Muscle of back (tissue), 11 donors: ENCODE data around the gene TMEM219. TPM values are rescaled to one million over a fixed set of nuclear protein-coding genes. Genes with fewer than 3 reads are reported as not detected.
"Not testable (repeated sequence)": the region's sequence is repeated elsewhere in the genome, so short reads cannot be mapped to it uniquely, and the experiment has no call there.

Experiments
- DNase-seq, 3 donors: peaks; one replicate each; pipeline versions ENCODE4 v3.0.0 to v3.0.0-alpha.2; 2013
- polyA plus RNA-seq, 10 donors: library from polyadenylated mRNA; unstranded; fragments of 120-200 nt; gene quantifications; one replicate each; pipeline ENCODE4 v1.2.1, GENCODE V29; 2013; ENCODE audit not compliant: insufficient read length in 10 of 10

TMEM219 gene
- polyA plus RNA-seq, 10 donors = 54.7 to 68.3 (median 61.6) TPM

DNA sequence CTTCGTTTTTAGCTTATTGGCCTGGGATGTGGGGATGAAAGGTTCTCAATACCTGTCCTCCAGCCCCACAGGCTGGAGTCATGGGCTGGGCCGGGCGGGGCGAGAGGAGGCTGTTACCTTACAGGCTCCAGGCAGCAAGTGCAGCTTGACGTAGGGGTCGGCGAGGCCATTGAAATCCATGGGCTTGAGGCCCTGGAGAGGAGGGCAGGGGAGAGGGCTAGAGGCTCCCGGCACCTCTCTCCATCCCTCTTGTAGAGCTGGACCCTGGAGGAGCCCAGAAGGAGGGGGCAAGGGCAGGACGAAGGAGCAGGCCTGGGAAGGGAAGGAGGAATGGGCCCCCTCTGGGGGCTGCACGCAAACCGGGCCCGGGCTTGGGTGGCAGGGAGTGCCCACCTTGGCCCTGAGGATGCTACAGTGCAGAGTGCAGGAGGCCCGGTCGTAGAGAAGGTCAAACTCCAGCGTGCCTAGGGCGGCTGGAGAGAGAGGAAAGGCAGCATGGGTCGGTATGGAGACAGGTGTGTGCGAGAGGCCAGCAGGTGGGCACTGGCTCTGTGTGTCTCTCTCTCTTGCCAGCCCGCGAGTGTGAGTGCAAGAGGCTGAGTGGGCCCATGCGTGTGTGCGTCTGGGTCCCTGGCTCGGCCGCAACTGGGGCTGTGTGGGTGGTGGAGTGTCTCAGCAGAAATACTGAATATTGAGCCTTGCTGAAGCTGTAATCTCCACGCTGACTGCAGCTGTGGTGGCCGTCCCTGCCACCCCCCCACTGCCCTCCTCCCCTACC lies 47.4 kb downstream of the TMEM219 start:
- DNase-seq = no peak

- DNase-seq = no peak
Measured at GRCh38 chr16:30009990-30010843, 48.3 kb downstream of the TMEM219 start.

GRCh38 chr16:30010844-30011713 lies 49.2 kb downstream of the TMEM219 start, which contains the start of gene DOC2A:
Gene DOC2A, minus strand, starts transcription at chr16:30011027. Its CDS starts 805 bp downstream, at chr16:30010222.
- DNase-seq = peak in 2 of 3 donors; percentile 16 to 52

DNA sequence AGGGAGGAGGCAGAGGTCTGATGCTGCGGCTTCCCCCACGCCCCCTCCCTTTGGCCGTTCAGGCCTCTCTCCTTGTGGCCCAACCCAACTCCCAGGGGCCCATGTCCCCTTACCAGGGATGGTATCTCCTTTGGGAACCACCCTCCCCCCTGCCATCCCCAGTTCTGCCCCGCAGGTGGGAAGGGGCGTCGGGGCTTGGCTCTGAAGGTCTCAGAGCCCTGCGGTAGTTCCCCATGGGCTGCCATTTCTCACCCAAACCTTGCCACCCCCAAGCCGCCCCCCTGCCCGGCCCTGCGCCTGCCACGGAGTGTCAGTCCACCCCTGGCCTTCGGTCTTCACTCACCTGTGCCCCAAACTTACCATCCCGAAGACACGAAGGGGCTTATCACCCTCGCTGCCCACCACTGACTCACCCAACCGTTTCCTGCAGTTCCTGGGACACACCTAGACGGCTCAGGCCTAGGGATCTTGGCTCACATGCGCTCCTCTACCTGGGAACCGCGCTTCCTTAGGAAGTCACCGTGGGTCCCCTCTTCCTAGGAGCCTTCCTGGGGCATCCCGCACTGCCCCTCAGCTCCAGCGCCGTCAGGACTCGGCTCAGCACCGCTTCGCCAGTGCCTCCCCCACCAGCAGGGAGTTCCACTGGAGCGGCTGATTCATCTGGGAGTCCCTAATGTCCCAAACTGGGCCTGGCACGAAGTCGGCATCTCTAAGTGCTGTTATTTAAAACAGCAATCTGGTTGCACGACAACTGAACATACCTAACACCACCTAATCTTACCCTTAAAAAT lies 50.0 kb downstream of the TMEM219 start:
- DNase-seq = no peak

DNA sequence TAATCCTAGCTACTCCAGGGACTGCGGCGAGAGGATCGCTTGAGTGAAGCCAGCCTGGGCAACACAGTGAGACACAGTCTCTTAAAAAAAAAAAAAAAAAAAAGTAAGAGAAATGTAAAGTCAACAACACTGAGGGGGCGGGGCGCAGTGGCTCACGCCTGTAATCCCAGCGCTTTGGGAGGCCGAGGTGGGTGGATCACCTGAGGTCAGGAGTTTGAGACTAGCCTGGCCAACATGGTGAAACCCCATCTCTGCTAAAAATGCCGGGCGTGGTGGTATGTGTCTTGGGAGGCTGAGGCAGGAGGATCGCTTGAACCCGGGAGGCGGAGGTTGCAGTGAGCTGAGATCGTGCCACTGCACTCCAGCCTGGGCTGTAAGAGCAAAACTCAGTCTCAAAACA lies 50.7 kb downstream of the TMEM219 start:
- DNase-seq = not testable (repeated sequence)

- DNase-seq = not testable (repeated sequence)
Measured at GRCh38 chr16:30015450-30015849, 53.6 kb downstream of the TMEM219 start.

DNA sequence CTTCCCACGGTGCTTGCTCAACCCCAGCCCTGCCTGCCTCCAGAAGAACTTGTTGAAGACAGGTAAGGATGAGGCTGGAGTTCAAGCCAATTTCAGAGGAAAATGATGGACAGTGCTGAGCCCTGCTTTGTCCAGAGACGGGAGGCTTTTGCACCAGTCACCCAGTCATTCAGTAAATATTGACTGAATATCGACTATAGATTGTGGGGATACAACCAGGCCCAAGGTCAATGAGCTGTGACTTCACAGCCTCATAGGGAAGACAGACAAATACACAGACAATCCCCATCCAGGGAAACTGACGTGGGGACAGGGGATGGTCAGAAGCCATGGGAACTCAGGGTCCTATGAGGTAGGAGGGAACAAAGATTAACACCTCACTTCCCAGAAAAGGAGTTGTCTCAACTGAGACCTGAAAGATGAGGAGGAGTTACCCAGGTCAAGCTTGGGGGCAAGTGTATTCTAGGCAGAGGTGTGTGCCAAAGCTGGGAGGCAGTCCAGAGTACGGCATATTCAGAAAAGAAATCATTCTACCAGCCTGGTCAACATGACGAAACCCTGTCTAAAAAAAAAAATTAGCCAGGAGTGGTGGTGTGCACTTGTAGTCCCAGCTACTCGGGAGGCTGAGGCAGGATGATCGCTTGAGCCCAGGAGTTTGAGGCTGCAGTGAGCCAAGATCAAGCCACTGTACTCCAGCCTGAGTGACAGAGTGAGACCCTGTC lies 54.8 kb downstream of the TMEM219 start:
- no peak for DNase-seq

DNA sequence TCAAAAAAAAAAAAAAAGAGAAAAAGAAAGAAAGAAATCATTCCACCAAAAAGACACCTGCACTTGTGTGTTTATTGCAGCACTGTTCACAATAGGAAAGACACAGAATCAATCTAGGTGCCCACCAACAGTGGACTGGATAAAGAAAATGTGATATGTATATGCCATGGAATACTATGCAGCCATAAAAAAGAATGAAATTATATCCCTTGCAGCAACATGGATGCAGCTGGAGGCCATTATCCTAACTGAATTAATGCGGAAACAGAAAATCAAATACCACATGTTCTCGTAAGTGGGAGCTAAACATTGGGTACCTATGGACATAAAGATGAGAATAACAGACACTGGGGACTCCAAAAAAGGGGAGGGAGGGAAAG lies 55.4 kb downstream of the TMEM219 start:
- no peak for DNase-seq

DNA sequence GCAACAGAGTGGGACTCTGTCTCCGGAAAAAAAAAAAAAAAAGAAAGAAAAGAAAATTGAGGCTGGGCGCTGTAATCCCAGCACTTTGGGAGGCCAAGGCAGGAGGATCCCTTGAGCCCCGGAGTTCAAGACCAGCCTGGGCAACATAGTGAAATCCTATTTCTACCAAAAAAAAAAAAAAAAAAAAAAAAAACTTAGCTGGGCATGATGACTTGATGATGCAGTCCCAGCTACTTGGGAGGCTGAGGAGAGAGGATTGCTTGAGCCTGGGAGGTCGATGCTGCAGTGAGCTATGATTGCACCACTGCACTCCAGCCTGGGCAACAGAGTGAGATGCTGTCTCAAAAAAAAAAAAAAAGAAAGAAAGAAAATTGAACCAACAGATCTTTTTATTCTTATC lies 56.1 kb downstream of the TMEM219 start:
- not testable (repeated sequence) for DNase-seq

GRCh38 chr16:30018731-30019158 lies 56.9 kb downstream of the TMEM219 start:
- no peak for DNase-seq

Other genes starting within 250 kb of the TMEM219 start
- gene C16orf54, start 216.1 kb upstream of the TMEM219 start, polyA plus RNA-seq = 1 to 10 TPM in 1 of 10 donors, under 1 TPM in 9; 0.10 to 3.2 (median 0.26) TPM
- gene ZG16, start 183.8 kb upstream of the TMEM219 start, polyA plus RNA-seq = under 1 TPM in 1 of 10 donors, not detected in 9; 0.07 TPM
- 10 to 100 TPM; 25.2 to 51.3 (median 29.4) TPM for gene KIF22, start 171.3 kb upstream of the TMEM219 start, polyA plus RNA-seq
- 100 to 1,000 TPM; 191 to 282 (median 243) TPM for gene MAZ, start 155.6 kb upstream of the TMEM219 start, polyA plus RNA-seq
- 10 to 100 TPM in 9 of 10 donors, 1 to 10 TPM in 1; 8.4 to 28.3 (median 12.6) TPM for gene PRRT2, start 149.9 kb upstream of the TMEM219 start, polyA plus RNA-seq
- 10 to 100 TPM; 21.5 to 37.3 (median 28.2) TPM for gene PAGR1, start 145.9 kb upstream of the TMEM219 start, polyA plus RNA-seq
- 10 to 100 TPM; 15.8 to 31.4 (median 18.7) TPM for gene MVP, start 141.6 kb upstream of the TMEM219 start, polyA plus RNA-seq
- 10 to 100 TPM; 31.4 to 50.1 (median 38.6) TPM for gene CDIPT, start 98.9 kb upstream of the TMEM219 start, polyA plus RNA-seq
- gene SEZ6L2, start 62.5 kb upstream of the TMEM219 start, polyA plus RNA-seq = 1 to 10 TPM in 9 of 10 donors, under 1 TPM in 1; 0.87 to 4.2 (median 1.8) TPM
- under 1 TPM; 0.19 to 0.79 (median 0.46) TPM for gene ASPHD1, start 61.6 kb upstream of the TMEM219 start, polyA plus RNA-seq
- gene KCTD13, start 35.9 kb upstream of the TMEM219 start, polyA plus RNA-seq = 10 to 100 TPM in 5 of 10 donors, 1 to 10 TPM in 5; 7.8 to 14.5 (median 9.9) TPM
- 10 to 100 TPM; 25.1 to 39.2 (median 32.9) TPM for gene TAOK2, start 11.8 kb downstream of the TMEM219 start, polyA plus RNA-seq
- gene HIRIP3, start 33.5 kb downstream of the TMEM219 start, polyA plus RNA-seq = 10 to 100 TPM in 9 of 10 donors, 1 to 10 TPM in 1; 9.5 to 19.3 (median 12.7) TPM
- 10 to 100 TPM; 26.6 to 41.4 (median 30.4) TPM for gene INO80E, start 34.2 kb downstream of the TMEM219 start, polyA plus RNA-seq
- gene DOC2A, start 48.9 kb downstream of the TMEM219 start, polyA plus RNA-seq = 1 to 10 TPM in 4 of 10 donors, under 1 TPM in 6; 0.48 to 1.8 (median 0.92) TPM
- gene C16orf92, start 61.1 kb downstream of the TMEM219 start, polyA plus RNA-seq = not detected
- gene TLCD3B, start 69.2 kb downstream of the TMEM219 start, polyA plus RNA-seq = 1 to 10 TPM in 3 of 10 donors, under 1 TPM in 7; 0.44 to 1.9 (median 0.95) TPM
- 1,000 to 10,000 TPM; 1,170 to 2,766 (median 2,118) TPM for gene ALDOA, start 103.7 kb downstream of the TMEM219 start, polyA plus RNA-seq
- gene PPP4C, start 113.9 kb downstream of the TMEM219 start, polyA plus RNA-seq = 10 to 100 TPM; 44.3 to 78.8 (median 57.1) TPM
- gene TBX6, start 129.8 kb downstream of the TMEM219 start, polyA plus RNA-seq = under 1 TPM; 0.32 to 0.82 (median 0.56) TPM
- 10 to 100 TPM; 22.6 to 34.3 (median 27.0) TPM for gene YPEL3, start 134.1 kb downstream of the TMEM219 start, polyA plus RNA-seq
- gene GDPD3, start 151.5 kb downstream of the TMEM219 start, polyA plus RNA-seq = 1 to 10 TPM; 3.9 to 9.5 (median 5.3) TPM
- 10 to 100 TPM; 35.8 to 50.2 (median 44.2) TPM for gene MAPK3, start 161.1 kb downstream of the TMEM219 start, polyA plus RNA-seq
- gene CORO1A, start 221.5 kb downstream of the TMEM219 start, polyA plus RNA-seq = 10 to 100 TPM; 10.2 to 65.9 (median 16.0) TPM
- gene BOLA2B, start 231.6 kb downstream of the TMEM219 start, polyA plus RNA-seq = 10 to 100 TPM; 14.1 to 35.4 (median 23.4) TPM
- gene SLX1A, start 231.8 kb downstream of the TMEM219 start, polyA plus RNA-seq = 10 to 100 TPM; 10.4 to 24.7 (median 15.7) TPM
- 1 to 10 TPM; 1.5 to 6.4 (median 2.9) TPM for gene SULT1A3, start 237.2 kb downstream of the TMEM219 start, polyA plus RNA-seq